HL-60 (cell line): ENCODE data around the gene CAMTA1.

Source experiments
- GABPA ChIP-seq: IDR thresholded peaks from 2 replicates; pipeline ENCODE4 v1.6.1; 2012; ENCODE audit warnings: low read depth
- POLR2AphosphoS5 ChIP-seq: IDR thresholded peaks from 2 replicates; pipeline ENCODE4 v1.6.1; 2012; ENCODE audit warnings: low read depth
- SPI1 ChIP-seq: IDR thresholded peaks from 2 replicates; pipeline ENCODE4 v1.6.1; 2012; ENCODE audit warnings: low read depth, mild to moderate bottlenecking, borderline replicate concordance
- TF ChIP-seq, protein P1 (sequence below): IDR thresholded peaks from one replicate; pipeline ENCODE4 v1.5.1; 2011; ENCODE audit warnings: low read length, control low read depth, inconsistent platforms; ENCODE audit not compliant: insufficient read depth

DNA sequence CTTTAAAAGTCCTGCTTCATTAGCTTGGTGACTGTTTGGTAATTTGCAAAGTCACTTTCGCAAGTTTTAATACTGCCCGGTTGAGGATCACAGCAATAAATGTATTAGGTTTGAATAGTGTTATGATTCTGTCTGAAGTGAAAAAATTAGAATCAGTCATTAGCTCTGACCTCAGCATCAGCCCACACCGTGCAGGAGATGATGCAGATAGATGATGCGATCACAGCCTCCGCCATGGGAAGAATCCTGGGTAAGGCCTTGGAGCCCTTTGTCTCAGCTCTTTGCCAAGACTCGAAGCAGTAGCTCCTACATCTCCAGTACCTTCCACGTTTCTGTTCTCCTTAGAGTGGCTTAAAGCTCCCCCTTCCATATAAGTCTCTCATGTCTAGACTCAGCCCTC, 366.7 kb downstream of the CAMTA1 start:
- no peak for TF ChIP-seq POLR2AphosphoS5
- TF ChIP-seq, protein P1, sequence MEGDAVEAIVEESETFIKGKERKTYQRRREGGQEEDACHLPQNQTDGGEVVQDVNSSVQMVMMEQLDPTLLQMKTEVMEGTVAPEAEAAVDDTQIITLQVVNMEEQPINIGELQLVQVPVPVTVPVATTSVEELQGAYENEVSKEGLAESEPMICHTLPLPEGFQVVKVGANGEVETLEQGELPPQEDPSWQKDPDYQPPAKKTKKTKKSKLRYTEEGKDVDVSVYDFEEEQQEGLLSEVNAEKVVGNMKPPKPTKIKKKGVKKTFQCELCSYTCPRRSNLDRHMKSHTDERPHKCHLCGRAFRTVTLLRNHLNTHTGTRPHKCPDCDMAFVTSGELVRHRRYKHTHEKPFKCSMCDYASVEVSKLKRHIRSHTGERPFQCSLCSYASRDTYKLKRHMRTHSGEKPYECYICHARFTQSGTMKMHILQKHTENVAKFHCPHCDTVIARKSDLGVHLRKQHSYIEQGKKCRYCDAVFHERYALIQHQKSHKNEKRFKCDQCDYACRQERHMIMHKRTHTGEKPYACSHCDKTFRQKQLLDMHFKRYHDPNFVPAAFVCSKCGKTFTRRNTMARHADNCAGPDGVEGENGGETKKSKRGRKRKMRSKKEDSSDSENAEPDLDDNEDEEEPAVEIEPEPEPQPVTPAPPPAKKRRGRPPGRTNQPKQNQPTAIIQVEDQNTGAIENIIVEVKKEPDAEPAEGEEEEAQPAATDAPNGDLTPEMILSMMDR: no peak
- TF ChIP-seq SPI1: no peak
- TF ChIP-seq GABPA: no peak
